Astrocyte of the cerebellum (primary cell): ENCODE measurements around the gene LCN10.
A peak's percentile ranks its signal among the peaks of the same experiment; 100 is the strongest.

Source experiments
- DNase-seq: peaks from one replicate; pipeline ENCODE4 v3.0.0-alpha.2; 2011; ENCODE audit warnings: low read depth
- H3K4me3 ChIP-seq: 2 replicates; pipeline ENCODE4 v1.5.1; 2011; ENCODE audit warnings: mild to moderate bottlenecking, low read depth, low read length, moderate library complexity
- CTCF ChIP-seq: IDR thresholded peaks from 2 replicates; pipeline ENCODE4 v1.5.1; 2012; ENCODE audit warnings: low read length, low read depth, moderate library complexity, mild to moderate bottlenecking; ENCODE audit errors: missing control alignments
- in situ Hi-C: cut with HindIII; loops from 2 replicates; pipeline ENCODE4 v1.10.0; 2017; ENCODE audit warnings: low sequenced_read_pairs

LCN10 gene

GRCh38 chr9:136729926-136730325 lies 12.8 kb downstream of the LCN10 start:
- no peak for DNase-seq
- no peak for TF ChIP-seq CTCF
- in situ Hi-C loops, result no loop called here
- H3K4me3 ChIP-seq, result no peak overlapping the region

GRCh38 chr9:136729144-136729543 lies 13.6 kb downstream of the LCN10 start:
- TF ChIP-seq CTCF, result no peak

GRCh38 chr9:136728548-136729123 lies 14.1 kb downstream of the LCN10 start:
- in situ Hi-C loops, result no loop called here
- no peak for TF ChIP-seq CTCF
- no peak for DNase-seq
- peak overlapping the region; percentile 78 for H3K4me3 ChIP-seq

More at GRCh38 chr9:136729144-136729543, 13.6 kb downstream of the LCN10 start:
- H3K4me3 ChIP-seq, result peak overlapping the region; percentile 78
- in situ Hi-C loops, result no loop called here
- no peak for DNase-seq

- peak overlapping the region; percentile 78 for H3K4me3 ChIP-seq
- peak; percentile 70 for TF ChIP-seq CTCF
- peak; percentile 61 for DNase-seq
- in situ Hi-C loops, result no loop called here
These were observed 14.6 kb downstream of the LCN10 start for GRCh38 chr9:136728080-136728547.

- no peak for DNase-seq
- in situ Hi-C loops, result no loop called here
- TF ChIP-seq CTCF, result peak; percentile 48
- H3K4me3 ChIP-seq, result peak overlapping the region; percentile 78
These were observed 16.0 kb downstream of the LCN10 start for GRCh38 chr9:136726631-136727191.

GRCh38 chr9:136726118-136726517 lies 16.6 kb downstream of the LCN10 start:
- no peak for DNase-seq
- peak overlapping the region; percentile 78 for H3K4me3 ChIP-seq
- TF ChIP-seq CTCF, result no peak
- in situ Hi-C loops, result no loop called here
